ENCODE data around the gene BEAN1.

BEAN1 gene

GRCh38 chr16:66524601-66525164 is 97.6 kb downstream of the BEAN1 start:
- DNase-seq, result peak; percentile 94

GRCh38 chr16:66525396-66526180 is 98.5 kb downstream of the BEAN1 start:
- DNase-seq, result peak; percentile 91

GRCh38 chr16:66528294-66528693 is 101.2 kb downstream of the BEAN1 start:
- no peak for DNase-seq

GRCh38 chr16:66529475-66529874 is 102.4 kb downstream of the BEAN1 start:
- DNase-seq, result no peak

Data from OCI-M1 (cell line).